Right lung (tissue), 5 donors: ENCODE measurements around the gene P4HTM. TPM values are rescaled to one million over a fixed set of nuclear protein-coding genes. Genes with fewer than 3 reads are reported as not detected.

ENCODE experiments used
- DNase-seq, 2 donors: peaks; one replicate each; pipeline ENCODE4 v3.0.0-alpha.2; 2013
- polyA plus RNA-seq, 5 donors: library from polyadenylated mRNA; unstranded; fragments of 120-200 nt; gene quantifications; one replicate each; pipeline versions ENCODE4 v1.2.1 to v1.2.3, GENCODE V29; 2013; ENCODE audit warnings: inconsistent platforms in 1 of 5, low replicate concordance in 1 of 5; ENCODE audit not compliant: insufficient read length in 5 of 5, insufficient read depth in 1 of 5

Gene P4HTM
- polyA plus RNA-seq, 5 donors, result 25.9 to 40.6 (median 39.5) TPM

- peak; percentile 91 to 92 for DNase-seq
Measured at GRCh38 chr3:49021813-49022687, 32.0 kb downstream of the P4HTM start, which contains the start of gene NDUFAF3. Gene NDUFAF3 (plus strand): TSS chr3:49022121. CDS start chr3:49022145, 24 bp downstream.

GRCh38 chr3:49022688-49023171 lies 32.7 kb downstream of the P4HTM start:
- DNase-seq, result no peak

- DNase-seq, result no peak
Measured at GRCh38 chr3:49023775-49024174, 33.7 kb downstream of the P4HTM start.

DNA sequence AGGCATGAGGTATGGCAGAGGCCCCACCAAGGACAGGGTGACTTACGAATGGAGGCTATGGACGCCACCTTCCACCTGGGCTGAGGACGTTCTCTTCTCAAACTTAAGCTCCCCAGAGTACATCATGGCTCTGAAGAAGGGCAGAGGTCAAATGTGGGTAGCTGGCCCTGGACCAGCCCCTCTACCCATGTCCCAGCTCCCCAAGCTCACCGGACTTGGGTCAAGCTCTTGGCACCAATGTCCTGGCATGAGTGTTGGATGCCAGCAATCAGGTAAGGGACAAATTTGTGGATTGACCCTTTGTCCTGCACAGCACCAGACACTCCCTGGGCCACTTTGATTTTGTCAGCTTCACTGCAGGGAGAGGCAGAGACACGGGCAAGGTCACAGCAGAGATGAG lies 34.4 kb downstream of the P4HTM start:
- DNase-seq, result no peak

DNA sequence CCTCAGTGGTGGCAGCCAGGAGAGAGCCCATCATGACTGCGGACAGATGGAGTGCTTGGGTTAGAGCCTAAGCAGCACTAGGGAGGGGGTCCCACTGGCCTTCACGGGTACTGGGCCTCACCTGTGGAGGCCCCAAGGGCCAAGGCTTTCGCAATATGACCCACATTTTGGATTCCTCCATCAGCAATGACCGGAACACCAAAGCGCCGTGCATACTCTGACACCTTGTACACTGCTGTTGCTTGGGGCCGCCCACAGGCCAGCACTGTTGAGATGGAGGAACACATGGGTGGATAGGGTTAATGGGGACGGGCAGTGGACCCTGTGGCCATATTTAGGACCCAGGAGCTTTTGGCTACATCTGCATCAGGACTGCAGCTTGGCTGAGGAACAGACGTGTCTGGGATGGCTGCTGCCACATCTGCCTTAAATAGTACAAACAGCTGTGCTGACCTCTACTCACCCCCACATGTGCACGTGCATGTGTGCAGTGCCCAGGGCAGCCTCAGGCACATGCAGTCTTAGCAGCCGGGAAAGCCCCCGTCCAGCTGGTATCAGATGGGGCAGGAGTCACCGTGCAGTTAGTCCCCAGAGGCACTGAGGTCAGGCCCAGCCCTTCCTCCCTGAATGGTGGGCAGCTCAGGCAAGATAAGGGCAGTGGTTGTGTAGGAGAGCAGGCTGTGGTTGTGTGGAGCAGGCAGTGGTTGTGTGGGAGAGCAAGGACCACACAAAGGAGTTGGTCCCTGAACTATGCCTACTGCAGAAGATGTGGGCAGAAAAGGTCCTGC lies 35.2 kb downstream of the P4HTM start:
- DNase-seq, result no peak

DNA sequence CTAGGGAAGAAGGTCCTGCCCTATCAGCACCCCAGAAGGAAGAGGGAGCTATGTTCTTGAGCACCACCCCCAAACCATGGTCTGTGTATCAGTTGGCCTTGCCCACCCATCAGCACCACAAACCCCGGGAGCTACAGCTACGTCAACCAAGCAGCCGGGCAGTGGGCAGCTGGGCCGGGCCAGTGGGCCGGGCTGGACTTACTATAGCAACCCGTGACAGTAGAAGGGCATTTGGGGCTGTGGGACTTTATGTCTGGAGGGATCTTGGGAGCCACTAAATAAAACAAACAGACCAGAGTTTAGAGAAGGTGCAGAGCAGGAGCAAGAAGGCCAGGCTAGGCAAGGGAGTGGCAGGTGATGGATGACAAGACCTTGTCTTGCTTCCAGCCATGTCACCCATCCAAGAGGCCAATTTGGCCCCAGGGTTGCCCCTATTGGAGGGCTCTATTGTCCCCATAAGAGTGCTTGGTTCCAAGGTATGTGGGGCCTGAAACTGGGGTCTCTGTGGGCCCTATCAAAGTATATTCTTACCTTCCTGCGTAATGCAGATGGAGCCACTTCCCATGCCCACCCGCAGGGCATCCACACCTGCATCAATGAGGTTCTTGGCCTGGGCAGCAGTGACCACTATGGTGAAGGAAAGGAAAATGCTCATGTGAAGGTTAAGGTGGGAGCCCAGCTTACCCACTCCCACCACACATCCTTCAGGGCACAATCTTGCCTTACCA lies 35.9 kb downstream of the P4HTM start:
- DNase-seq, result no peak

- no peak for DNase-seq
Measured at GRCh38 chr3:49026536-49026935, 36.5 kb downstream of the P4HTM start.

- DNase-seq, result no peak
Measured at GRCh38 chr3:49027634-49028033, 37.6 kb downstream of the P4HTM start.

GRCh38 chr3:49028298-49028672 lies 38.2 kb downstream of the P4HTM start:
- DNase-seq, result no peak

DNA sequence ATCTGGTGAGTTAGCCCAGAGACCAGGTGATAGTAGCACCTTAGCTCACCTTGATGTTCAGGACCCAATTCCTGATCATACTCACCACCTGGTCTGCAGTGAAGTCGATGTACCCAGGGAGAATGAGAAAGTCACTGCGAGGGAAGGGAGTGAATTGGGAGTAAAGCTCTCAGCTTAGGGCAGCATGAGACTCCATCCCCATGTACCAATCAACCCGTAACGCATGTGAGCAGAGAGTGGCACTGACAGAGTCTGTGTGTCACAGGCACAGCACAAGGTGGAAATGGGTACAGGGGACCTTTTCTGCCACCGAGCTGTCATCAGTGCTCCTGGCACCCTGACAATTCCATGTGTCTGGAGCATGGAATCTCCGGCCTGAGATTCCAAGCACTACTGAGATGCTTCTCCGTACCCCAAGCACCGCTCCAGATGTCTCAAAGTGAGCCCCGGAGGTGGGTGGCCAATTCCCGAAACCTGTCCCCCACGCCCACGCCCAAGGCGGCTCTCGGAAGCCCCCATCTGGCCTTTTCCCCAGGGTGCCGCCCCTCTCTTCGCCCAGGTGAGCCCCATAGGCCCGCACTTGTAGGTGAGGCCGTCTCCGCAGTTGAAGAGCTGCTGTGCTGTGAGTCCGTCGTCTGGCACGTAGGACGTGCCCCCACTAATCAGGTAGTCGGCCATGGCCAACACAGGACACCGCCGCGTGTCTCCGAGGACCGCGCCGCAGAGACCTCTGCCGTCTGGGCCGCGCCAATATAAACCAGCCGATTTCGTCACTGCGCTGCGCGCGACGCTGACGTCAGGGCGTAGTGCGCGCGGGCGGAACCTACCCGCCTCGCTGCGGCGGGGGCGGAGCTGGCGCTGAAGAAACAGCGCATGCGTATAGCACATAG lies 38.9 kb downstream of the P4HTM start, which contains the start of gene IMPDH2:
TSS of gene IMPDH2 (minus strand) at position 726 of the 890 bp plus-strand sequence. CDS start at position 678, 48 bp downstream.
- DNase-seq, result peak; percentile 96 to 97

- no peak for DNase-seq
Measured at GRCh38 chr3:49029563-49029884, 39.5 kb downstream of the P4HTM start.

GRCh38 chr3:49030321-49030720 lies 40.3 kb downstream of the P4HTM start:
- no peak for DNase-seq

GRCh38 chr3:49032646-49033304 lies 42.7 kb downstream of the P4HTM start:
- no peak for DNase-seq

DNA sequence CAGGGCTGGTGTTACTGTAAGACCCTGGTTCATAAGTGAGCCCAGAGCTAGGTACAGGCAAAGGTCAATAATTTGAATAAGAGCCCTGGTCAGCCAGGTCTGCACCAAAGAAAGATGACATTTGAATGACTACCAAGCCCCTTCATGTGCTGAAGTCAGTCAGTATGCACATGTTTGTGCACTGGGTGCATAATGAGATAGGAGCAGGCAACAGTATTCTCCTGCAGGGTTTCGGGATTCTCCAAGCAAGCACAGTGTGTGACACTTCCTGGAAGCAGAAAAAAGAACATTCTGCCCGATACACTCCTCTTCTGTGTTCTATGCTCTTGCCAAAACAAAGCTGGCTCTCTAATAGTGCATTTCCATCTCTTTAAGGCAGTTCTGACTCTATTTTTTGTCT lies 44.6 kb downstream of the P4HTM start:
- DNase-seq, result no peak

GRCh38 chr3:49035281-49035680 lies 45.2 kb downstream of the P4HTM start:
- no peak for DNase-seq

- DNase-seq, result no peak
Measured at GRCh38 chr3:49053543-49053942, 63.5 kb downstream of the P4HTM start.

DNA sequence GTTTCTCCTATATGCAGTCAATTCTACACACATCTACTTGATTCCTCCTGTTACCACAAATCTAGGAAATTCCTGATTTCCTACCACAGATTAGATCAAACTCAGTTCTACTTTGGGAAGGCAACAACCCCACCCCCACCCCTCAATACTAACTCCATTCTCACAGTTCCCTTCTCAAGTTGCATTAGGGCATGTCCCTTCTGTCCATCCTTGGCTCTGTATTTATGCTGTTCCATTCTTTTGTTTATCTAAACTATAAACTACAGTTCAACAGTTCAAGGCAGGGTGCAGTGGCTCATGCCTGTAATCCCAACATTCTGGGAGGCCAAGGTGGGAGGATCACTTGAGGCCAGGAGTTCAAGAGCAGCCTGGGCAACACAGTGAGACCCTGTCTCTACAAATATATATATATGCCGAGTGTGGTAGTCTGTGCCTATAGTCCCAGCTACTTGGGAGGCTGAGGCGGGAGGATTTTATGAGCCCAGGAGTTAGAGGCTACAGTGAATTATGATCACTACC lies 64.4 kb downstream of the P4HTM start:
- DNase-seq, result no peak
